GM12864 (cell line): ENCODE results near the gene TMBIM6.
"Not testable (repeated sequence)": the region's sequence is repeated elsewhere in the genome, so short reads cannot be mapped to it uniquely, and the experiment has no call there.

ENCODE experiments used
- DNase-seq: peaks from one replicate; pipeline ENCODE4 v3.0.0-alpha.2; 2011; ENCODE audit warnings: low read depth
- H3K4me3 ChIP-seq: 2 replicates; pipeline ENCODE4 v1.5.1; 2011; ENCODE audit warnings: mild to moderate bottlenecking, low read depth, low read length, control low read depth
- CTCF ChIP-seq: IDR thresholded peaks from 2 replicates; pipeline ENCODE4 v1.5.1; 2011; ENCODE audit warnings: low read depth, mild to moderate bottlenecking, moderate library complexity, low read length, control low read depth, inconsistent platforms; ENCODE audit errors: missing control alignments

The TMBIM6 gene

GRCh38 chr12:49707128-49707811 is 34.1 kb upstream of the TMBIM6 start, which contains the start of gene FMNL3:
Gene FMNL3 (minus strand): TSS chr12:49707405. CDS start chr12:49707180, 225 bp downstream.
- TF ChIP-seq CTCF = peak; percentile 88
- peak within 1 kb of the TSS; percentile 94 for H3K4me3 ChIP-seq
- peak; percentile 84 for DNase-seq

- TF ChIP-seq CTCF = no peak
These were observed 33.6 kb upstream of the TMBIM6 start for GRCh38 chr12:49707812-49708147.

GRCh38 chr12:49708851-49709250 is 32.5 kb upstream of the TMBIM6 start:
- no peak overlapping the region for H3K4me3 ChIP-seq
- no peak for DNase-seq
- no peak for TF ChIP-seq CTCF

More at GRCh38 chr12:49707812-49708147, 33.6 kb upstream of the TMBIM6 start:
- H3K4me3 ChIP-seq = no peak overlapping the region
- no peak for DNase-seq

GRCh38 chr12:49713952-49714351 is 27.4 kb upstream of the TMBIM6 start:
- not testable (repeated sequence) for DNase-seq, H3K4me3 ChIP-seq

GRCh38 chr12:49716553-49716952 is 24.8 kb upstream of the TMBIM6 start:
- no peak overlapping the region for H3K4me3 ChIP-seq
- TF ChIP-seq CTCF = no peak
- DNase-seq = no peak

GRCh38 chr12:49717800-49718199 is 23.6 kb upstream of the TMBIM6 start:
- not testable (repeated sequence) for DNase-seq, H3K4me3 ChIP-seq

GRCh38 chr12:49720214-49720613 is 21.1 kb upstream of the TMBIM6 start:
- no peak for TF ChIP-seq CTCF
- no peak for DNase-seq
- no peak overlapping the region for H3K4me3 ChIP-seq

GRCh38 chr12:49721355-49721754 is 20.0 kb upstream of the TMBIM6 start:
- not testable (repeated sequence) for DNase-seq, H3K4me3 ChIP-seq
